GM12801 (cell line): ENCODE measurements around the gene HIBCH.

Experiments used
- TF ChIP-seq, protein P1 (sequence below): IDR thresholded peaks from one replicate; pipeline ENCODE4 v1.5.1; 2011; ENCODE audit warnings: control low read depth; ENCODE audit not compliant: insufficient read length; ENCODE audit errors: extremely low read depth

The HIBCH gene

DNA sequence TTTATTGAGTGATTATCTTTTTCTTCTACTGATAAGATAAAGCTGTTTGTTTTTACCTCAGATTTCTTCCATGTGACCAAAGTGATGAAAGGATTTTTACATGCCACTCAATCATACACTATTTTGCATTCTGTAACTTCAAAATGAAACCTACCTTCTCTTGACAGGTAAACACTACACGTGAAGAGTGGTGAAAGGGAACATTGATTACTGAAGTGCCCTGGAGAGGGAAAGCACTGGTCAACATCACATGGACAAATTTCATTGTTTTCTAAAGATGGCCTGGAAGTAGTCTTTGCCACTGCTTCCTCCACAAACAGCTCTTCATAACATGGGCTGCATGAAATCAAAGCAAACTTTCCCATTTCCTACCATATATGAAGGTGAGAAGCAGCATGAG lies 120.1 kb downstream of the HIBCH start:
- TF ChIP-seq, protein P1, sequence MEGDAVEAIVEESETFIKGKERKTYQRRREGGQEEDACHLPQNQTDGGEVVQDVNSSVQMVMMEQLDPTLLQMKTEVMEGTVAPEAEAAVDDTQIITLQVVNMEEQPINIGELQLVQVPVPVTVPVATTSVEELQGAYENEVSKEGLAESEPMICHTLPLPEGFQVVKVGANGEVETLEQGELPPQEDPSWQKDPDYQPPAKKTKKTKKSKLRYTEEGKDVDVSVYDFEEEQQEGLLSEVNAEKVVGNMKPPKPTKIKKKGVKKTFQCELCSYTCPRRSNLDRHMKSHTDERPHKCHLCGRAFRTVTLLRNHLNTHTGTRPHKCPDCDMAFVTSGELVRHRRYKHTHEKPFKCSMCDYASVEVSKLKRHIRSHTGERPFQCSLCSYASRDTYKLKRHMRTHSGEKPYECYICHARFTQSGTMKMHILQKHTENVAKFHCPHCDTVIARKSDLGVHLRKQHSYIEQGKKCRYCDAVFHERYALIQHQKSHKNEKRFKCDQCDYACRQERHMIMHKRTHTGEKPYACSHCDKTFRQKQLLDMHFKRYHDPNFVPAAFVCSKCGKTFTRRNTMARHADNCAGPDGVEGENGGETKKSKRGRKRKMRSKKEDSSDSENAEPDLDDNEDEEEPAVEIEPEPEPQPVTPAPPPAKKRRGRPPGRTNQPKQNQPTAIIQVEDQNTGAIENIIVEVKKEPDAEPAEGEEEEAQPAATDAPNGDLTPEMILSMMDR: no peak

DNA sequence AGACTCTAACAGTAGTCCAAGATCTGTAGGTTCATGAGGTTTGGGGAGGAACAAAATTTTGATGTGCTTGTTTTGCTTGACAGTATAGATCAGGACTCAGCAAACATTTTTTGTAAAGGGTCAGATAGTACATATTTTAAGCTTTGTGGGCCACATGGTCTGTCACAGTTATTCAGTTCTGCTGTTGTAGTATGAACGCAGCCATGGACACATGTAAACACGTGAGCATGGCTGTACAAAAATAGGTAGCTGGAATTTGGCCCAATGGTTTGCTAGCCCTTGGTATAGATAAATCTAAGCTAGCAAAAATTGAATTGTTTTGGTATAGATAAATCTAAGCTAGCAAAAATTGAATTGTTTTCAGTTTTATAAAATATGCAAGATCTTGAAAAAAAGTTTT lies 120.5 kb downstream of the HIBCH start:
- TF ChIP-seq, protein P1: no peak

DNA sequence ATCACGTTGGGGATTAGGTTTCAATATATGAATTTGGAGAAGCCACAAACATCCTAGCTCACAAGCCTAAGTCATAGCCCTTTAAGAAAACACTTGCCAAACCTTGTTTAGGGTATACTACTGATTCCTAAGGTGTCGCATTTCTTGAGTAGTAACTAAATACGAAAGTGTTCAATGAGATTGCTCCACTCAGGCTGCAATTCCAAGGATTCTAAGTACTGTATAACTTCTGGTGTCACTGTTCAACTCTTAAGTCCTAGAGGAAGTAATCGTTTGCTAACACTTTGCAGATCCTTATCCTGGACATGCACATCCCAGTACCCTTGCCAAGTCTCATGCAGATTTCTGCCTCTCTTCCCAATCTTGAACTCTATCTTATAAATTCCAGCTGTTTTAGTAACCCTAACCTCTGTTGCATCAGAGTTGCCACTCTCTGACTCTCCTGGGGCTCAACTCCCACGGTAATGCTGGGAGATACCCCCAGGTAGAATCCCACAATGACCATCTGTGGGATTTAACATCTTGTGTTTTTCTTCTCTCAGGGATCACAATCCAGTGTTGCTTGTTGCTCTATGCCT lies 122.4 kb downstream of the HIBCH start:
- TF ChIP-seq, protein P1: no peak

DNA sequence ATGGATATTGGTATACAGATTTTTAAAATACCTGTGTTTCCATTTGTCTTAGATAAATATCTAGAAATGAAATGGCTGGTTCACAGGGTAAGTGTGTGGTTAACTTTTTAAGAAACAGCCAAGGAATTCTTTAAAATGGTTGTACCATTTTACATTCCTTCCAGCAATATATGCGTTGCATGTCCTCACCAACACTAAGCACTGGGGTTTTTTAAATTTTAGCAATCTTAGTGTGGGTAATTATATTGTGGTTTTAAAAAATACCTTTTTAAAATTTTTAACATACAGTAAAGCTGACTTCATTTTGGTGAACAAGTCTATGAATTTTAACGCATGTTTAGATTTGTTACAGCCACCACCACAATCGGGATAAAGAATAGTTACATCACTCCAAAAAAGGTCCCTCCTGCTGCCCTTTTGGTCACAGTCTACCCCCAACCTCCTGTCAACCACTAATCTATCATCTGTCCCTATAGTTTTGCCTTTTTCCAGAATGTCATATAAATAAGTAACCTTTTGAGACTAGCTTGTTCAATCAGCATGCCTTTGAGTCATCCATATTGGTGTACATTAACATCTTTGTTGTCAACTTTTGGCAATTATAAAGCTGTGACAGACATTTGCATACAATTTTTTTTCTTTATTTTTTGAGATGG lies 129.0 kb downstream of the HIBCH start:
- TF ChIP-seq, protein P1: no peak

DNA sequence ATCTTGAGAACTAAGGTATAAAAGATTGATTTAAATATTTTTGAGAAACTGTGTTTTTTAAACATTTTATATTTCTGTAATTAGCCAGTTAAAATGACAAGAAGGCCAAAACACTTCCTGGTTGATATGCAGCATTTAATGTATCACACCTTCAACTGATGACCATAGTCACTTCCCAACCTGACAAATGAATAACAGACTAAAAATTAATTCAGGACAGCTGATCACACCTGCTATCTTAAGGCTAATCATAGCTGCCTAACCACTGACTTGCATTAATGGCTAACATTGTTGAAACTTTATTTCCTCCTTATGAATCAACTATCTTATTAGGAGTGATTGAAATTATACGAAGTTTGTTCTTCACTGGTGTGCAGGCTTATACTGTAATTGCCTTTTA lies 131.3 kb downstream of the HIBCH start:
- TF ChIP-seq, protein P1: no peak

DNA sequence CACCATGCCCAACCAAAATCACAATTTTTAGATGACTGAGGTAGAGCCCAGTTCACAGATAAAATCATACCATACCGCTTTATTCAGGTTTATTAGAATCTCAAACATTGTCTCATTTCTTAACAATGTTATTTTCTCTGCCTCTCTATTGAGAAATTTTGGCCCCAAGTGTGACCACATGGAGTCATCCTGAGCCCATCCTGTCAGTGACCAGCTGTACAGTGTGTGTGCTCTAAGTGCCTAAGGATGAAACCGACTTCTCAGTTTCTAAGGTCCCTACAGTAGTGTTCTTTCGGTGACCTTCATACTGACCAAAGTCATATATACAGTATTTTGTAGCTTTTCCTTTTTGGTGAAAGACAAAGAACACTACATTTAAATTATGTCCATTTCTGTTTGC lies 133.4 kb downstream of the HIBCH start:
- TF ChIP-seq, protein P1: no peak

DNA sequence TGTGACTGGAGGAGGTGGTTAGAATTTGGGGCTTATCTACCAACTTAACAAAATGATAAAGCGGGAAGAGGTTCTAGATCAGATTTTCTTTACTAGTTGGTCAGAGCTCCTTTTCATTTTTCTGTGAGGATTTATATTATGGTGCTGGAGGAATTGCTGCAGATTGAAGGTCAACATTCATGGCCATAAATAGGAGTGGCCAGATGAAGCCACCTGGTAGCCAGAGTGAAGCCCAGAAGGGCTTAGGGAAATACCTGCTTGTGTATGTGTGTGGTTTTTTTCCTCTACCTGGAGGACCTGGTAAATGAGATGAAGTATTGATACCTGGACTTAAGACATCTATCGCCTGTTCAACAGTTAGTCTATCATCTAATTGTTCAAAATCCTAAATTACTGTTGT lies 134.2 kb downstream of the HIBCH start:
- TF ChIP-seq, protein P1: no peak

DNA sequence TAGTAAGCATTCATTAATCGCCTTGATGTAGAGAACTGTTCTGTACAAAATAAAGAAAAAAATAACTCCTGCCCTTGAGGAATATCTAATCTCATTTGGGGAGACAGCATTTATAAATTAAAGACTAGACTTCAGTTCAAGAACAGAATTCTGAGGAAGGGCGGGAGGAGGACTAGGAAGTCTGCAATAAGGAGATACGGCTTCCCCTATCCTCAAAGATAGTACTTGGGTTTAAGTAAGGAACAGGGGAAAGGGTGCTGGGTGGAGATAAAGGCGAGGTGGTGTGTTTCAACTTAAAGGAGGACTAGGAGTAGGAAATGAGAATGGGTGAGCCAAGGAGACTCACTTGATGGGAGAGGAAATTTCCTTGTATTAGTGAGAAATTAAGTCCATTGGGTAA lies 135.2 kb downstream of the HIBCH start:
- TF ChIP-seq, protein P1: no peak
